GM19025 (cell line): ENCODE measurements around the gene HGF.

Source experiments
- ATAC-seq: cut with Tn5 transposase; IDR thresholded peaks from one replicate; pipeline ENCODE4 v1.9.1; 2021; ENCODE audit warnings: mild to moderate bottlenecking, low read depth, moderate library complexity; ENCODE audit not compliant: unreplicated experiment

HGF gene

DNA sequence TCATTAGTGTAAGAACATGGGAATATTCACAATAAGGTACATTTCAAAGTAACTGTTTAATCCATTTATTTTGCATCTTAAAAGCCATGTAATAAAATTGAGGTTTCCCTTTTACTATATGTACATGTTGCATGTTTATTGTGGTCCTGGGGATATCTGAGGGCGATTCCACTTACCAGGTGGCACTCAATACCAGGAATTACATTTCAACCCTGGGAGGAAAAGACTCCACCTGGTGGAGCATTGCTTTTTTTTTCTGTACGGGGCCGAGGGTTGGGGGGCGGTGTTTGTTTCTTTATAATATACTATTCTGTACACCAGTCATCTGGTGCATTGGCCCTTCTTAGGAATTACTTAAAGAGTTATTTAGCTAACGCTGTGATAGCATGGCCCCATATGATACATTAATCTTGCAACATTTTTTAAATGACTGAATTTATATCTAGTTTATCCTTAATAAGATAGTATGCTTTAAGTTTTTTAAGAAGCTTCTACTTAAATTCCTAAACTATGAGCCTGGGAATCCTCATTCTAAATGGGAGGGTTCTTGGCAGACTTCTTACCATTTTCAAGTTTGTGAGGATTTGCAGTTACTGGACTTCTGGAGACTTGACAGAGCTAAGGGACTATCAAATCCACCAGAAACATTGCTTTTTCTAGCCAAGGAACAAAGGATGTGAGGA is 7.2 kb upstream of the HGF start:
- no peak for ATAC-seq

- ATAC-seq: no peak
These were observed 6.3 kb upstream of the HGF start for GRCh38 chr7:81776161-81776560.

GRCh38 chr7:81775560-81775959 is 5.7 kb upstream of the HGF start:
- ATAC-seq: no peak

DNA sequence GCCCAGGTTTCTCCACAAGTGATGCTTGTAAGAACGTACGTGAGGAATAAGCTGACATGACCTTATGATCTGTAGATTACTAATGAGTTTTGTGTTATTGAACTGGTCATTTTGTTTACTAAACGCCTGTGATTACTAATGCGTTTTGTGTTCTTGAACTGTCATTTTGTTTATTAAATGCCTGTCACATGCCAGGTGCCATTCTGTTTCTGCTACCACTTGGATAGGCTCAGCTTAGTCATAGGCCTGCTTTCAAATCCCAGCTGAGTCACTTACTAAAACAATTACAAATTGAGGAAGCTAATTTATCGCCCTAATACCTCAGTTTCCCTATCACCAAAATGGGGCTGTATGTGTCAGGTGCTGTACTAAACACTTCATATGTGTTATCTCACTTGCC is 4.7 kb upstream of the HGF start:
- no peak for ATAC-seq

DNA sequence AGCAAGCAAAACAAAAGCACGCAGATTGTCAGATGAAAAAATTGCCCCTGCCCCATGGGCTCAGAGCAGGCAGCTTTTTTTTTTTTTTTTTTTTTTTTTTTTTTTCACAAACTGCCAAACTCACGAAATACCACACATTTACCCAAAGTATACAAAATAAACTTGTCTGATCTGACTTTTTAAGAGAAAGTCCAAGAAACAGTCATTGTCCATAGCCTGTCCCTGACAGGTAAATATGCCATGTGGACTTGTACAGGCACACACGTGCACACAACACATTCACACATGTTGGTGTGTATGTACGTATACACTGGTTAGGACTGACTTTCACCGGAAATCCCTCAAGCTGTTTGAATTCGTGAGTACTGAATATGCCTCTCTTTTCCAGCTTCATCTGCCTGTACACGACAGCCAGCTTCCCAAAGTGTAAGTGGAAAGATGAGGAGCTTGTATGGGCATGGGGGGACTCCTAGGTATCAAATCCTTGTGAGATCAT is 929 bp upstream of the HGF start:
- no peak for ATAC-seq

DNA sequence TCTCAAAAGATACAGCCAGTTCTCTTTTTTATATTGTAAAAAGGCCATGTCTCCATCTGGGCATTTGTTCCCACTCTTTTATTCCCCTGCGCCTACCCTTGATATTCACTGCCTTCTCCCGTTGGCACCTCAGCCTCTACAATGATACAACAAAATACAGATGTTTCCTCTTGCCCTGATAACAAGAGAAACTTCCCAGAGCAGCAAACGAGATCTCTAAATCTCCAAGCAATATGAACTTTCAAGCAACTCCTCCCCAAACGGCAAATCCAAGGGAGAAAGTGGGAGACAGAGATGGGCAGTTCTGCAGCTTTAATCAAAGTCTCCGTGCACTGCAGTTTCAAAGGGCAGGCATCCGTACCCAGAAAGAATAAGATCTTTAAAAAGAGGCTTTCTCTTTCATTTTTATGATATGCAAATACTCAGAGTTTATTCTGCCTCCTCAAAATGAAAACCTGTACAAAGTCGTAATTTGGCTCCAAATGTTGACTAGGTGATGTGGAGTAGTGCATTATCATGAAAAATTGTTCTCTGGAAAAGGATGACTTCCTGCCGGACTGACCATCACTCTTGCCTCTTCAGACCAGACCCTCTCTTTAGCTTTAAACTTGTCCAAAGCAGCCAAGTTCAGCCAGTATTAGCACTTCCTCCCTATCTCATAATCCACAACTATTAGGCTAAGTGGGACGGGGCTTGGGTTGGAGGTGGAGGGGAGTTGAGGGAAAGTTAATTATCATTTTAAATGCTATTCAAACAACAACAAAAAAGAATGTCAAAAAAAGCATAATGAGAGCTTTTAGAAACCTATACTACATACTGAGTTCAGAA is 682 bp downstream of the HGF start:
- peak; percentile 50 for ATAC-seq

DNA sequence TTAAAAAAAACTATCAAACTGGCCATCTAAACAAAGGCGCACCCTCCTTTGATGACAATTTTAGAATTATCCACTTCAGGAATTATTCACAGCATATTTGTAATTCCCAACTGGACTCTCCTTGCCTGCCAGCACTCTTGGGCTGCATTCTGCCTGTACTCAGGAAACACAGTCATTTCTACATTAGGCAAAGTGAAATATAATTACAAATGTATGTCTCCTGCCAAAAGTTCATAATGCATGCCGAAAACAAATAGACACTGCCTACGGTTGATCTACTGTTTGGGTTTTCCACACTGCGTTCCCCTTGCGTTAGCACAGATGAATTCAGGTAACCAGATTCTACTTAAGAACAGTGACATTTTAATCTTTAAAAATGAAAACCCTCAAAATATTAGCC is 1.9 kb downstream of the HGF start:
- ATAC-seq: no peak

DNA sequence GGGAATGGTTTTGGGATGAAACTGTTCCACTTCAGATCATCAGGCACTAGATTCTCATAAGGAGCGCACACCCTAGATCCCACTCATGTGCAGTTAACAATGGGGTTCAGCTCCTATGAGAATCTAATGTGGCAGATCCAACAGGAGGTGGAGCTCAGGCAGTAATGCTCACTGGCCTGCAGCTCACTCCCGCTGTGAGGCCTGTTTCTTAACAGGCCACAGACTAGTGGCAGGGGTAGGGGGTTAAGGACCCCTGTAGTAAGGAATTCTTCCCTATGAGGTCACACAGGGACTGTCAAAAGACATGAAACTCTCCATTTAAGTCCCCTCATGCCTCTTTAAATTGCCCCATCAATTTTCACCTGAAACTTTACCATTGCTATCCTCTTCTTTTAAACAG is 8.0 kb downstream of the HGF start:
- ATAC-seq: no peak

DNA sequence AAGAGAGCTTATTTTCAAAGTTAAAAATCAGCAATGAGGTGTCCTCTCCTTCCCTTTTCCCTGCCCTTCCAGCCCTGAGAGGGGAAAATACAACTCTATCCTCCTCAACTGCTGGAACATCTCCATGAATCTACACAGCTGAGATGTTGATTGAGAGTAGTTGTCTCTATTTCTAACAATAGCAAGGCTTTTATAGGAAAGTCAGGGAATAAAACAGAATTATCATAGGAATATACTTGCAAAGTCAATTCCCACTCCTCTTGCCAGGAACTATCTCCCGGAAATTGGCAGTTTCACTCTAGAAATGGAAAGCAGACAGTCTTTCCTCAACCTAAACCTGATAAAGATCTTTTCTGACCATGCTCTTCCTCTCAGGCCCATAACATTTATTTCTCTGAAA is 8.8 kb downstream of the HGF start:
- ATAC-seq: no peak

- no peak for ATAC-seq
These were observed 14.7 kb downstream of the HGF start for GRCh38 chr7:81754918-81755696.

DNA sequence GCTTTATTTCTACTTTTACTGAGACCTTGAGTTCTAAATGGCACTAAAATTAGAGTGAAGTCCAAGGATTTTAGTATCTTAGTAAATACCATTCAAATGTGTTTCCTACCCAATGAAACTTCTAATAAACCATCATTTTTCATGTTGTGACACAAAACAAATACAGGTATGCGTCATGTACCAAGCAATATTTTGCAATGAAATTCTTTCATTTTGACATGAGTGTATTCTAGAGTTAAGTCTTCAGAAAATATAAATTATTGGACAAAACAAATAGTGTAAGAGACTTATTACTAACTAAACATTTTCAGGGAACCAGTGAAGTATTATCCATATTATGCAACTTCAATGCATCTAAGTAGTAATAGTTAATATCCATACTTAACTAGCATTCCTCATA is 16.5 kb downstream of the HGF start:
- ATAC-seq: no peak

- no peak for ATAC-seq
These were observed 17.5 kb downstream of the HGF start for GRCh38 chr7:81752318-81752714.

- ATAC-seq: no peak
These were observed 18.1 kb downstream of the HGF start for GRCh38 chr7:81751619-81752317.

- ATAC-seq: no peak
These were observed 24.2 kb downstream of the HGF start for GRCh38 chr7:81745637-81746036.

DNA sequence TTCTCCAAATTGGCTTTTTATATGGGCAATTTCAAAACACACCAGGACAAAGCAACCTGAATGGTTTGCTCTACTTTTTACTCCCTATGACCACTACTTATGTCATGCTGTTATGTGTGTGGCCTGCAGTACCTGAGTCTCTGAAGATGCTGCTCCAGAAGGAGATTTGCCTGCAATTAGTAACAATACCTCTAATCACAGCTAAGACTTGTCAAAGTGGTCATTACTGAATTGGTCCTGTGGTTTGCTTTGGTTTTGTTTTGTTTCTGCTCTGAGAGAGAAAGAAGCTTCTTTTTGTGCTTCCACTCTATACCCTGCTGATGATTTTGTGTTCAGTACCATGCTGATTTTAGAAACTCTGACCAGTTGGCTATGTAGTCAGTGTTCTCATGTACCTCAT is 25.5 kb downstream of the HGF start:
- ATAC-seq: no peak

DNA sequence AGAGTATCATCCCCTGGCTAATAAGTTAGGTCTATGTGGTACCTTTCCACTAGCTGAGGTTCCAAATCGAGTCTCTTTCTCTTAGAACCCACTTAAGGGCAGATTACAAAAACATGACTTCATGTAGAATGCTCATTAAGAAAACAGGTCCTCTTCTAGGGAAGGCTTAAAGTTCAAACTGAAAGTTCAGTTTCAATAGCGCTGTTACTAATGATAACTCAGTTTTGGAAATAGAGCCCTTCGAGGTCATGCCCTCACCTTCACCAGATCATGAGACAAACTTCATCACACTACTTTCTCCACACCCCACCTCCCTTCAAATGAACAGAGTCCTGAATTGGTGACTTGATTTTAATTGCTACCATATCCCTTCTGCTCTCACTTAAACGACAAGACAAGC is 26.2 kb downstream of the HGF start:
- ATAC-seq: no peak

DNA sequence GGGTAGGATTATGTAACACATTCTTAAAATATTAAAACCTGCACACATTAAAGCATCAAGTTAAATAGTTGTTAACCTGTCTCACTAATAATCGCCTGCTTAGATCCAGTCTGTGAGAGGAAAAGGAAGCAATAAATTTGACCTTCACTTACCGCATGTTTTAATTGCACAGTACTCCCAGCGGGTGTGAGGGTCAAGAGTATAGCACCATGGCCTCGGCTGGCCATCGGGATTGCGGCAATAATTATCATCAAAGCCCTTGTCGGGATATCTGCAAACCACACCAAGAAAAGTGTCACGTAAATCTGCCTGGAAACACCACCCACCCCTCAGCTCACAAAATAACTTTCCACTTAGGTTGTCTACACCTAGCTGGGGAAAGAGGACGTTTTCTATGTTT is 26.6 kb downstream of the HGF start:
- no peak for ATAC-seq

DNA sequence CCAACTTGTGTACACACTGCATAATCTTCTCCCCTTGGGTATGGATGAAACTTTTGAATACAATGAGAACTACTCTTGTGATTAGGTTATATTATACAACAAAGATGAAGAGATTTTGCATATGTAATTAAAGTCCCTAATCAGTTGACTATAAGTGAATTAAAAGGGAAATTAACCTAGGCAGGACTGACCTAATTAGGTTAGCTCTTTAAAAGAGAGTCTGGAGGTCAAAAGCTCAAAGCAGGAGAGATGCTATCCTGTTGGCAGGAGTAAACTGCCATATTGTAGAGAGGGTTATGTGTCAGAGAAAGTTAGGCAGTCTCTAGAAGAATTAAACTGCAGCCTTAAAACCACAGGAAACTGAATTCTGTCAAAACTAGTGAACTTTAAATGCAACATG is 29.4 kb downstream of the HGF start:
- ATAC-seq: no peak

GRCh38 chr7:81736091-81736490 is 33.8 kb downstream of the HGF start:
- ATAC-seq: no peak

DNA sequence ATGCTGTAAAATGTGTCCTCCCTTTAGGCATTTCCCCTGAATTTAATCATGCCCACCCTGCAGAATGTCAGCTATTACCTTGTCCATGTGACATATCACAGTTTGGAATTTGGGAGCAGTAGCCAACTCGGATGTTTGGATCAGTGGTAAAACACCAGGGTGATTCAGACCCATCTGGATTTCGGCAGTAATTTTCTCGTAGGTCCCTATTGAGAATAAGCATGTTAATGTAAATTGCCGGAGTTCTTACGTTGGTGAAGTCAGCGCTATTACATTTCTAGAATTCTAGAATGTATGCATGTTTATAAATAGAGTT is 44.1 kb downstream of the HGF start:
- no peak for ATAC-seq
